Panc1 (cell line): ENCODE results near the gene CALU. TPM values are rescaled to one million over a fixed set of nuclear protein-coding genes. Genes with fewer than 3 reads are reported as not detected.

Source experiments
- ATAC-seq: fragments of 200-7000 bp; cut with Tn5 transposase; 2 replicates; pipeline ENCODE4 v1.9.1; 2020; ENCODE audit warnings: mild to moderate bottlenecking, moderate library complexity
- BruUV-seq: library from RNA; stranded (reverse); fragments of 400-500 nt; replicated peaks from 2 replicates; lab custom pipeline; 2021; lab: Mats Ljungman, UMichigan
- CTCF ChIA-PET: fragments of 300-600 bp; sonication (Branson Sonifier 250); formaldehyde crosslinking; loops from one replicate; lab custom pipeline; 2022; ENCODE audit warnings: antibody characterized with exemption; lab: Charles Lee
- POLR2A ChIA-PET: fragments of 300-600 bp; sonication (Branson Sonifier 250); formaldehyde crosslinking; loops from one replicate; lab custom pipeline; 2022; ENCODE audit warnings: antibody characterized with exemption; lab: Charles Lee
- DNase-seq: peaks from one replicate; pipeline ENCODE4 v3.0.0-alpha.2; 2010; ENCODE audit warnings: low read depth, low spot score
- H3K27ac ChIP-seq: 2 replicates; pipeline ENCODE4 v1.5.1; 2011; ENCODE audit warnings: mild to moderate bottlenecking, low read length, inconsistent platforms
- H3K27me3 ChIP-seq: fragments of 200-500 bp; sonication (Bioruptor generic); 2 replicates; pipeline ENCODE4 v1.6.0; 2014; ENCODE audit warnings: low read length, inconsistent platforms; ENCODE audit not compliant: control insufficient read depth, insufficient read depth
- H3K36me3 ChIP-seq: fragments of 200-500 bp; sonication (Bioruptor generic); 2 replicates; pipeline ENCODE4 v1.5.1; 2014; ENCODE audit warnings: inconsistent platforms, mild to moderate bottlenecking, low read length, moderate library complexity; ENCODE audit not compliant: control insufficient read depth, insufficient read depth
- H3K4me1 ChIP-seq: 2 replicates; pipeline ENCODE4 v1.5.1; 2011; ENCODE audit warnings: inconsistent platforms, mild to moderate bottlenecking, low read length, moderate library complexity; ENCODE audit not compliant: control insufficient read depth, insufficient read depth
- H3K4me3 ChIP-seq, 2 experiments: 2 replicates each; pipeline ENCODE4 v1.5.1; 2011 to 2012; ENCODE audit warnings: low read depth in 2 of 2, low read length in 2 of 2, mild to moderate bottlenecking in 2 of 2, inconsistent platforms in 1 of 2, moderate library complexity in 1 of 2
- H3K9me3 ChIP-seq: fragments of 200-500 bp; sonication (Bioruptor generic); 2 replicates; pipeline ENCODE4 v1.5.1; 2014; ENCODE audit warnings: low read depth, mild to moderate bottlenecking, inconsistent platforms, low read length, moderate library complexity; ENCODE audit not compliant: control insufficient read depth, insufficient read depth
- CTCF ChIP-seq: fragments of 450-650 bp; IDR thresholded peaks from 2 replicates; pipeline ENCODE4 v1.5.1; 2017; ENCODE audit warnings: mild to moderate bottlenecking
- POLR2AphosphoS5 ChIP-seq: IDR thresholded peaks from 2 replicates; pipeline ENCODE4 v1.6.1; 2012; ENCODE audit warnings: mild to moderate bottlenecking, low read depth, low read length, moderate library complexity
- REST ChIP-seq, 2 experiments: IDR thresholded peaks; 2 replicates each; pipeline ENCODE4 v1.6.1; 2011 to 2012; ENCODE audit warnings: low read depth in 2 of 2, control low read depth in 1 of 2, low read length in 1 of 2, mild to moderate bottlenecking in 1 of 2, moderate library complexity in 1 of 2; ENCODE audit not compliant: insufficient read depth in 1 of 2
- SIN3A ChIP-seq: IDR thresholded peaks from 2 replicates; pipeline ENCODE4 v1.6.1; 2012; ENCODE audit warnings: low read depth, mild to moderate bottlenecking, low read length, moderate library complexity, borderline replicate concordance; ENCODE audit not compliant: insufficient read depth
- TCF7L2 ChIP-seq: IDR thresholded peaks from 2 replicates; pipeline ENCODE4 v1.6.1; 2011; ENCODE audit warnings: mild to moderate bottlenecking, low read depth, low read length, inconsistent platforms
- in situ Hi-C: cut with HindIII; loops from 2 replicates; pipeline ENCODE4 v1.10.0; 2016; ENCODE audit warnings: low sequenced_read_pairs, low pct_unique_long_range_greater_than_20kb
- intact Hi-C: fragments of 100-400 bp; cut with micrococcal nuclease; formaldehyde crosslinking; loops from one replicate; pipeline ENCODE4 v1.10.0; 2022; ENCODE audit not compliant: unreplicated experiment
- total RNA-seq: library from RNA; stranded (reverse); gene quantifications from one replicate; pipeline ENCODE4 v1.2.1, GENCODE V29; 2021; ENCODE audit not compliant: unreplicated experiment

CALU gene
- total RNA-seq, 1 experiment from 2014 or later = 210 TPM

- TF ChIP-seq TCF7L2 = no peak
- no peak for TF ChIP-seq POLR2AphosphoS5
- TF ChIP-seq CTCF = no peak
- no peak for TF ChIP-seq REST (IDR thresholded peaks at IDR 0.05; ENCODE audit: insufficient read depth in 1 of 2, low read depth in 2 of 2, low read length in 1 of 2)
- no peak for TF ChIP-seq SIN3A
- Histone ChIP-seq H3K27ac (no peak overlapping the region), H3K27me3 (peaks cover 14% of the 10 kb centered on the region), H3K36me3 (no peaks in the 10 kb centered on the region; the same call in 1 of the 2 replicates), H3K4me3 (peak overlapping the region; percentile 63 to 65; a peak in 2 of 4 replicates), H3K4me1 (no peaks in the 10 kb centered on the region; the same call in 1 of the 2 replicates), H3K9me3 (no peaks in the 10 kb centered on the region)
- in situ Hi-C loops = no loop called here
- BruUV-seq = no TSS peak
- no peak for ATAC-seq
- no peak for DNase-seq
- intact Hi-C loops = loop anchor here (5.0 kb wide), 1 partner anchor 90 kb away; no protein-coding TSS in a partner anchor
- CTCF ChIA-PET = no interaction called here
- POLR2A ChIA-PET = no interaction called here
Observed at GRCh38 chr7:128791972-128792327, 52.8 kb downstream of the CALU start.

- H3K9me3 ChIP-seq = no peaks in the 10 kb centered on the region
- H3K4me1 ChIP-seq = no peaks in the 10 kb centered on the region; the same call in 1 of the 2 replicates
- peaks cover 11% of the 10 kb centered on the region for H3K27me3 ChIP-seq
- intact Hi-C loops (loop anchor here (5.0 kb wide), 1 partner anchor 90 kb away; no protein-coding TSS in a partner anchor), in situ Hi-C loops (no loop called here)
- DNase-seq (no peak), ATAC-seq (no peak)
- ChIA-PET CTCF (no interaction called here), POLR2A (no interaction called here)
- no peak overlapping the region; a peak in 1 of 4 replicates for H3K4me3 ChIP-seq
- no peak overlapping the region for H3K27ac ChIP-seq
- no TSS peak for BruUV-seq
- TF ChIP-seq CTCF (no peak), POLR2AphosphoS5 (no peak), REST (IDR thresholded peaks at IDR 0.05; ENCODE audit: insufficient read depth in 1 of 2, low read depth in 2 of 2, low read length in 1 of 2) (no peak), TCF7L2 (no peak), SIN3A (no peak)
- H3K36me3 ChIP-seq = no peaks in the 10 kb centered on the region; the same call in 1 of the 2 replicates
Observed at GRCh38 chr7:128792471-128793180, 53.5 kb downstream of the CALU start.
